GM23338 (cell line): ENCODE results near the gene PARP6. TPM values are rescaled to one million over a fixed set of nuclear protein-coding genes. Genes with fewer than 3 reads are reported as not detected.

ENCODE experiments used
- ATAC-seq: fragments of 200-7000 bp; cut with Tn5 transposase; 3 replicates; pipeline ENCODE4 v1.9.1; 2020
- DNase-seq: peaks from one replicate; pipeline ENCODE4 v3.0.0-alpha.2; 2015; ENCODE audit warnings: low spot score
- H2AFZ ChIP-seq: fragments of 200-600 bp; sonication (generic); 2 replicates; pipeline ENCODE4 v1.8.0; 2016; ENCODE audit warnings: antibody characterized with exemption, mild to moderate bottlenecking, moderate library complexity
- H3F3A ChIP-seq: fragments of 200-600 bp; sonication (generic); replicated peaks from 2 replicates; pipeline ENCODE4 v1.8.0; 2017; ENCODE audit warnings: antibody characterized with exemption, mixed run types, low read depth
- H3K27ac ChIP-seq: fragments of 200-600 bp; sonication (generic); 2 replicates; pipeline ENCODE4 v1.6.1; 2016; ENCODE audit warnings: low read depth
- H3K27me3 ChIP-seq: fragments of 200-600 bp; sonication (generic); 2 replicates; pipeline ENCODE4 v1.8.0; 2016; ENCODE audit warnings: mild to moderate bottlenecking, mixed run types, moderate library complexity; ENCODE audit not compliant: insufficient read depth
- H3K36me3 ChIP-seq: fragments of 200-600 bp; sonication (generic); 2 replicates; pipeline ENCODE4 v1.8.0; 2016; ENCODE audit warnings: mild to moderate bottlenecking; ENCODE audit not compliant: insufficient read depth
- H3K4me1 ChIP-seq: fragments of 200-600 bp; sonication (generic); 2 replicates; pipeline ENCODE4 v1.8.0; 2016; ENCODE audit warnings: mild to moderate bottlenecking, moderate library complexity; ENCODE audit not compliant: insufficient read depth
- H3K4me2 ChIP-seq: fragments of 200-600 bp; sonication (generic); 2 replicates; pipeline ENCODE4 v1.7.1; 2017; ENCODE audit warnings: mixed run types
- H3K4me3 ChIP-seq: fragments of 200-600 bp; sonication (generic); 2 replicates; pipeline ENCODE4 v1.6.1; 2016; ENCODE audit warnings: mixed run types
- H3K79me2 ChIP-seq: fragments of 200-600 bp; sonication (generic); replicated peaks from 2 replicates; pipeline ENCODE4 v1.8.0; 2017; ENCODE audit warnings: mild to moderate bottlenecking; ENCODE audit not compliant: insufficient read depth
- H3K9me2 ChIP-seq: fragments of 200-600 bp; sonication (generic); 2 replicates; pipeline ENCODE4 v1.8.0; 2017; ENCODE audit not compliant: insufficient read depth
- H4K20me1 ChIP-seq: fragments of 200-600 bp; sonication (generic); replicated peaks from 2 replicates; pipeline ENCODE4 v1.8.0; 2017; ENCODE audit warnings: mild to moderate bottlenecking; ENCODE audit not compliant: insufficient read depth
- H3K27ac Mint-ChIP-seq: 2 replicates; pipeline ENCODE4 v1.8.0; 2020; ENCODE audit warnings: inconsistent platforms, mild to moderate bottlenecking, moderate library complexity, mixed read lengths
- H3K27me3 Mint-ChIP-seq: 3 replicates; pipeline ENCODE4 v1.8.0; 2022; ENCODE audit warnings: low read depth, mild to moderate bottlenecking, moderate library complexity, mixed read lengths, inconsistent platforms; ENCODE audit not compliant: insufficient read depth, poor library complexity
- H3K36me3 Mint-ChIP-seq: 3 replicates; pipeline ENCODE4 v1.8.0; 2021; ENCODE audit warnings: low read depth, mild to moderate bottlenecking, inconsistent platforms, moderate library complexity, mixed read lengths
- H3K4me1 Mint-ChIP-seq: 3 replicates; pipeline ENCODE4 v1.8.0; 2020; ENCODE audit warnings: mild to moderate bottlenecking, inconsistent platforms, mixed read lengths
- H3K4me3 Mint-ChIP-seq: 3 replicates; pipeline ENCODE4 v1.8.0; 2021; ENCODE audit warnings: moderate library complexity, mild to moderate bottlenecking, inconsistent platforms, mixed read lengths
- H3K9me3 Mint-ChIP-seq: 3 replicates; pipeline ENCODE4 v1.8.0; 2020; ENCODE audit warnings: moderate library complexity, mild to moderate bottlenecking, inconsistent platforms, mixed read lengths
- CREB1 ChIP-seq: fragments of 250-450 bp; sonication (Bioruptor Pico); IDR thresholded peaks from 2 replicates; pipeline ENCODE4 v1.5.0; 2020; ENCODE audit warnings: low read depth, mild to moderate bottlenecking, moderate library complexity
- JUNB ChIP-seq: IDR thresholded peaks from one replicate; pipeline ENCODE4 v1.6.1; 2016; ENCODE audit warnings: antibody characterized with exemption; ENCODE audit not compliant: unreplicated experiment
- REST ChIP-seq: IDR thresholded peaks from one replicate; pipeline ENCODE4 v1.6.1; 2018; ENCODE audit warnings: antibody characterized with exemption; ENCODE audit not compliant: unreplicated experiment
- STAT1 ChIP-seq: IDR thresholded peaks from one replicate; pipeline ENCODE4 v1.6.1; 2016; ENCODE audit warnings: antibody characterized with exemption; ENCODE audit not compliant: unreplicated experiment
- ZNF114 ChIP-seq: fragments of 250-450 bp; sonication (Bioruptor Pico); IDR thresholded peaks from 2 replicates; pipeline ENCODE4 v1.5.0; 2020; ENCODE audit warnings: mild to moderate bottlenecking, moderate library complexity
- ZNF462 ChIP-seq: fragments of 250-450 bp; sonication (Bioruptor Pico); IDR thresholded peaks from 2 replicates; pipeline ENCODE4 v1.5.0; 2020; ENCODE audit warnings: mild to moderate bottlenecking, moderate library complexity
- polyA plus RNA-seq: library from polyadenylated mRNA; unstranded; fragments of >200 nt; fragmentation: Nextera tagmentation; extraction: Ambion mirVana; gene quantifications from 2 replicates; pipeline ENCODE4 v1.2.1, GENCODE V29; 2016
- total RNA-seq: library from RNA; depleted of rRNA; stranded (reverse); fragments of >200 nt; shearing (Covaris generic); gene quantifications from 2 replicates; pipeline ENCODE4 v1.2.3, GENCODE V29; 2014

PARP6 gene
- total and polyA plus RNA-seq, 2 experiments from 2014 or later = 27.6 to 28.1 TPM

DNA sequence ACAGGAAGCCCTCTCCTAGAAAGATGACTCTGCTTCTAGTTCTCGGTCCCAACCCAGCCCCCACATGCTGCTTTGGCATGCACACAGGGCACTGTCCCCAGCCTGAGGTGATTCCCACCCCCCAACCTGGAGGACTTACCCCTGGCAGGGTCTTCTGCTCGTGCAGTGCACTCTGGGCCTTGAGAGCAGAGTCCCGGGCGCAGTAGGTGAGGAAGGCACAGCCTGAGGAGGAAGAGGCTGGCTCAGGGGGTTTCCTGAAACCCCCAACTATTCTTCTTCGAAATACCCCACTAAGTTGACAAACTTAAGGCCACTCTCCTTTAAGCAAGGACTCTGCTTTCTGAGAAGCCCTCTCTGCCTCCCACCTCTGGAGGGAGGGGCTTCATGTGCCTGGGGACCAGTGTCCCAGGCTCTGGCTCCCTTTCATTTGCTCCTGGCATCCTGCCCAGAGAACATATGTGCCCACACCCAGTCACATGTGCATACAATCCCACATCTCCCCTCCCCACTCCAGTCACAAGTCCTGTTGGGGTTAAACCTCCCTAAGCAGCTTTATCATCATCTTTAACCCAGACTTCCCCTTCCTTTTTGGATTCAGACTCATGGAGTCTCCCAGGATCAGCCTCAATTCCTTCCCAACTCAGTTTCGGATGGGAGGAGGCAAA lies 43.5 kb upstream of the PARP6 start:
- DNase-seq (no peak), ATAC-seq (no peak)
- H3K27ac ChIP-seq = no peak overlapping the region
- Mint-ChIP-seq H3K9me3 (no peaks in the 10 kb centered on the region; the same call in 1 of the 3 replicates), H3K4me3 (no peak overlapping the region), H3K36me3 (no peaks in the 10 kb centered on the region; the same call in 2 of the 3 replicates), H3K27me3 (peaks cover 36% of the 10 kb centered on the region), H3K4me1 (peaks cover 11% of the 10 kb centered on the region; the same call in 2 of the 3 replicates), H3K27ac (no peak overlapping the region)
- H4K20me1 ChIP-seq = no peaks in the 10 kb centered on the region
- no peak overlapping the region for H3K4me2 ChIP-seq
- no peak overlapping the region for H3K4me3 ChIP-seq
- H3K9me2 ChIP-seq = no peaks in the 10 kb centered on the region
- no peaks in the 10 kb centered on the region for H3K36me3 ChIP-seq
- peaks cover 37% of the 10 kb centered on the region for H3K27me3 ChIP-seq
- no peak for TF ChIP-seq JUNB
- no peak for TF ChIP-seq ZNF462 (CRISPR knock-in tag)
- no peak for TF ChIP-seq ZNF114 (CRISPR knock-in tag)
- H2AFZ ChIP-seq = no peak overlapping the region
- peaks cover 3% of the 10 kb centered on the region; the same call in 1 of the 2 replicates for H3K4me1 ChIP-seq
- peaks cover 4% of the 10 kb centered on the region; the same call in 1 of the 2 replicates for H3F3A ChIP-seq
- no peaks in the 10 kb centered on the region for H3K79me2 ChIP-seq

GRCh38 chr15:72313881-72314280 lies 41.5 kb upstream of the PARP6 start:
- Histone ChIP-seq H3K4me3 (no peak overlapping the region), H3K27ac (no peak overlapping the region), H3K9me2 (no peaks in the 10 kb centered on the region), H4K20me1 (no peaks in the 10 kb centered on the region), H3K79me2 (no peaks in the 10 kb centered on the region), H3K27me3 (peaks cover 30% of the 10 kb centered on the region), H3K4me2 (no peak overlapping the region), H3K36me3 (no peaks in the 10 kb centered on the region), H2AFZ (no peak overlapping the region), H3K4me1 (no peaks in the 10 kb centered on the region), H3F3A (0 out of 2 replicates have a peak, but pooled peaks cover 4% of the 10 kb centered on the region)
- Mint-ChIP-seq H3K36me3 (no peaks in the 10 kb centered on the region; the same call in 2 of the 3 replicates), H3K27ac (no peak overlapping the region), H3K4me3 (no peak overlapping the region), H3K27me3 (peaks cover 25% of the 10 kb centered on the region), H3K9me3 (no peaks in the 10 kb centered on the region; the same call in 1 of the 3 replicates), H3K4me1 (no peaks in the 10 kb centered on the region)
- no peak for DNase-seq
- no peak for ATAC-seq
- no peak for TF ChIP-seq REST
- no peak for TF ChIP-seq STAT1
- TF ChIP-seq CREB1 (CRISPR knock-in tag) = no peak
- TF ChIP-seq JUNB = no peak
